ENCODE measurements around the gene COTL1.
A peak's percentile ranks its signal among the peaks of the same experiment; 100 is the strongest.

The COTL1 gene

GRCh38 chr16:84589975-84590719, 27.7 kb downstream of the COTL1 start (continued):
- TF ChIP-seq ARNTL (CRISPR knock-in tag; IDR thresholded peaks at IDR 0.05; ENCODE audit: borderline replicate concordance, low read depth): no peak
- TF ChIP-seq CREB5 (CRISPR knock-in tag; IDR thresholded peaks at IDR 0.05; ENCODE audit: low read depth): no peak

- no peak for ATAC-seq
- no peak for TF ChIP-seq PATZ1 (CRISPR knock-in tag; IDR thresholded peaks at IDR 0.05; ENCODE audit: borderline replicate concordance)
- TF ChIP-seq ZNF8 (CRISPR knock-in tag; IDR thresholded peaks at IDR 0.05): no peak
- TF ChIP-seq CSDC2 (CRISPR knock-in tag; IDR thresholded peaks at IDR 0.05): no peak
- no peak for TF ChIP-seq ZNF565 (CRISPR knock-in tag; conservative IDR thresholded peaks at IDR 0.05; ENCODE audit: low read depth)
- TF ChIP-seq POU6F1 (CRISPR knock-in tag; IDR thresholded peaks at IDR 0.05; ENCODE audit: borderline replicate concordance, low read depth): no peak
- TF ChIP-seq ISL1 (CRISPR knock-in tag; IDR thresholded peaks at IDR 0.05): no peak
- TF ChIP-seq BACH2 (CRISPR knock-in tag; IDR thresholded peaks at IDR 0.05; ENCODE audit: borderline replicate concordance): no peak
- TF ChIP-seq CSRNP3 (CRISPR knock-in tag; IDR thresholded peaks at IDR 0.05): no peak
- TF ChIP-seq RARB (CRISPR knock-in tag; IDR thresholded peaks at IDR 0.05): no peak
- TF ChIP-seq TCF4 (CRISPR knock-in tag; IDR thresholded peaks at IDR 0.05; ENCODE audit: borderline replicate concordance): no peak
- TF ChIP-seq GLIS3 (CRISPR knock-in tag; IDR thresholded peaks at IDR 0.05): no peak
- no peak for TF ChIP-seq ZFP3 (CRISPR knock-in tag; IDR thresholded peaks at IDR 0.05)
- no peak for TF ChIP-seq CREB5 (CRISPR knock-in tag; IDR thresholded peaks at IDR 0.05; ENCODE audit: low read depth)
- TF ChIP-seq ZNF70 (CRISPR knock-in tag; IDR thresholded peaks at IDR 0.05): no peak
- no peak for TF ChIP-seq ZFP30 (CRISPR knock-in tag; IDR thresholded peaks at IDR 0.05)
- no peak for TF ChIP-seq PPARA (CRISPR knock-in tag; IDR thresholded peaks at IDR 0.05; ENCODE audit: borderline replicate concordance)
- no peak for TF ChIP-seq SNAI2 (CRISPR knock-in tag; IDR thresholded peaks at IDR 0.05)
- no peak for TF ChIP-seq OSR1 (CRISPR knock-in tag; IDR thresholded peaks at IDR 0.05)
- TF ChIP-seq TOX (CRISPR knock-in tag; IDR thresholded peaks at IDR 0.05; ENCODE audit: borderline replicate concordance): no peak
- TF ChIP-seq ARNTL (CRISPR knock-in tag; IDR thresholded peaks at IDR 0.05; ENCODE audit: borderline replicate concordance, low read depth): no peak
Observed at GRCh38 chr16:84588991-84589390, 28.9 kb downstream of the COTL1 start.

GRCh38 chr16:84585886-84586285, 32.0 kb downstream of the COTL1 start:
- TF ChIP-seq CREB5 (CRISPR knock-in tag; IDR thresholded peaks at IDR 0.05; ENCODE audit: low read depth): no peak
- ATAC-seq: peak; percentile 46

All from SK-N-SH treated with all-trans-retinoic acid at 6 μM for 48 hours (cell line).